GM19397 (cell line): ENCODE results near the gene BMP7.

Source experiments
- ATAC-seq: cut with Tn5 transposase; IDR thresholded peaks from one replicate; pipeline ENCODE4 v1.9.1; 2021; ENCODE audit warnings: mild to moderate bottlenecking, moderate library complexity; ENCODE audit not compliant: unreplicated experiment

The BMP7 gene

DNA sequence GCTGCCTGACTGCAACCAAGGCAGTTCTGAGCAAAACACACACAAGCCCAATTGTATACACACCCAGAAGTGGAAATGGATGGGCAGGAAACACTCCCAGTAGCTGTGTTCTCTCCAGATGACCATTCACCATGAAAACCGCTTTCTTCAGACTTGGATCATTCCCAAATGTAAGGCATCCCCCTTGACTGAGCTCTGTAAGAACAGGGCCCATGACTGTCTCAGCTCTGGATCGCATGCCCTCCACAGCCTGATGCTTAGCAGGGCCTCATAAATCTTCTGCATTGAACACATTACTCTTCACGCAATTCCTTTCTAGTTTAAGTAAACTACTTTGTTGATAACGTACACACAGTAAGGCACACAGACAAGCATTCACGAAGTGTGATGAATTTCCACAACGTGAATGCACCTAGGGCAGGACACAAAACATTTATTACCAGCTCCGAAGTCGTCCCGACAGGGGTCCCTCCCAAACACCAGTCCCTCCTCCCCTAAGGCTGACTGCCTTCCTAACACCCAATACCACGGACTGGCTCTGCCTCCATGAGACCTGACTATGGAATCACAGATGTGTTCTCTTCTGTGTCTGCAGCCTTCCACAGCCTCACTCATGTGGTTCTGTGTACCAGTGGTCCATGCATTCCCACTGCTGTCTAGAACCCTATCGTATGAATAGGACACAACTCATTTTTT, 31.7 kb downstream of the BMP7 start:
- no peak for ATAC-seq

DNA sequence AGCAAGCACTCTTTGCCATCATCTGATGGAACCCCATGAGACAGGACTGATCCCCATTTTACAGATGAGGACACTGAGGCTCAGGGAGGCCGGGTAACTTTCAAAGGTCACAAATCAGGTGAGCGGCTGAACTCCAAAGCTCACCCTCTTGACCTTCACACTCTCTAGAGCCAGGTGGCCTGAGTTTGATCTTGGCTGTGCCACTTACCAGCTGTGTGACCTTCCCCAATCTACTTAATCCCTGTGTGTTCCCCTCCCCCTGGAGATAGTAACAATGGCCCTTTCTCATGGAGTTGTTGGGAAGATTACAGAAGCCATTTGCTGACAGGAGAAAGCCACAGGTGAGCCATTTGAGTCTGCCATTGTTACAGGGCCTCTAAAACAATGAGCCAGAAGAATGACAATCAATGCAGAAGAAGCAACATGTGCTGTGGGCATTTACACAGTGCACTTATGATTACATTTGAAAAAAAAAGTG, 34.5 kb downstream of the BMP7 start:
- no peak for ATAC-seq

DNA sequence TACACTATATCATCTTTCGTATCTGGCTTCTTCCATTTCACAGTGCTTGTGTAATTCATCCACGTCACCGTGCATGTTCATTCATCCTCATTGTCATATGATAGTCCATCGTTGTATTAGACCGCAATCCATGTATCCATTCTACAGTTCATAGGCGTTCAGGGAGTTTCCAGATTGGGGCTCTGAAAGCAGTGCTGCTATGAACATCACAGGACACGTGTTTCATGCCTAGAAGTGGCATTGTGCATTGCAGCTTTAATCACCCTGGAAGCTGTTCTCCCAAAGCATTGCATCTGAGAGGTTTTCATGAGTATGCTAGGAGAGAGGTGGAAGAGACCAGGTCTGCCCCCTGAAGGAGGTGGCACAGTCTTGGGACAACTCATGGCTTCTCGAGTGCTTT, 35.3 kb downstream of the BMP7 start:
- ATAC-seq = no peak

DNA sequence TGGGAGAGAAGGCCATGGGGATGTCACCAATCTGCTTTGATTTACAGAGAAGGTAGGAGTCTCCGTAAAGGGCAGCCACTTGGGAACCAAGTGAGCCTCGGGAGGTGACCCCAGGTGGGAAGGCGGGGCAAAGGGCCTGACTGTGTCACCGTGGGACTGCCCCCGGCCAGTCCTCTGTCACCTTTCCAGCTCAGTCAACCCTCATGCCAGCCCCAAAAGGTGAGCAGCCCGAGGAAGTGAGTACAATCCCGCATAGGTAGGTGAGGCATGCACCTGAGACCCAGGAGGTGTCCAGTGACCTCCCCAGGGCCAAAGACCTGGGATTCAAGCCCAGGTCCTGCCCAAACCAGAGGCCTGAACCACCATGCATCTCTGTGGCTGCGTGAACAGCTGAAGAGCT, 36.2 kb downstream of the BMP7 start:
- no peak for ATAC-seq

DNA sequence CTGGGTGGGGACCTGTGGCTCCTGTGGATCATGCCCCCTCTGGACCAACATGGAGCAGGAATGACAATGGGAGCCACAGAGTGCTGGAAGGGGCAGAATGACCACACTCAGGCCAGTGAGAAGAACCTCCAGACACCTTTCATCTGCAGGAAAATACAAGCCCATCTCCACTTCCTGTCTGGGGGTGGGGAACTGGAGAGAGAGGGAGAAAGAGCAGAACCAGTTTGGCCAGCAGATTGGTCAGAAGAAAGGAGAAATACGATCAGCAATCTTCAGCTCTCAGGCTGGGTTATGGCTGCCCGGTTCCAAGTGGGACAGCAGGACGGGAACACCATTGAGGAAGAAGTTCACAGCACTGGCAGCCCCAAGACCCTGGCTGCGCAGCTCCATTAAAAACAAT, 37.0 kb downstream of the BMP7 start:
- no peak for ATAC-seq

DNA sequence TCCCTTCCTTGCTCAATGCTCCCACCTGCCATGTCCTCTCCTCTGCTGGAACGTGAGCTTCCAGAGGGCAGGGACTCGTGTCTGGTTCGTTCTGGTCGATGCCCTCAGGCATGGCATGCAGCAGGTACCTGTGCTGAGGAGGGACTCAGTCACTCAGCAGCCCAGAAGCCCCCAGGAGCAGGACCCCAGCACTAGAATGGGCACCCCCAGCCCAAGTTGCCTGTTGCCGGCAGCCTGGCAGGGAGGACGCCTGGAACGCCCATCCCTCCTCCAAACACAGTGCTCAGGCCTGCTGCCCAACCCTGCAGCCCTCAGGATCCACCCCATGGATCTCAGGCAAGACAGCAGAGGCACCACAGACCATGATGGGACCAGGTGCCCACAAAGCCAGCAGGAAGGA, 40.6 kb downstream of the BMP7 start:
- no peak for ATAC-seq

DNA sequence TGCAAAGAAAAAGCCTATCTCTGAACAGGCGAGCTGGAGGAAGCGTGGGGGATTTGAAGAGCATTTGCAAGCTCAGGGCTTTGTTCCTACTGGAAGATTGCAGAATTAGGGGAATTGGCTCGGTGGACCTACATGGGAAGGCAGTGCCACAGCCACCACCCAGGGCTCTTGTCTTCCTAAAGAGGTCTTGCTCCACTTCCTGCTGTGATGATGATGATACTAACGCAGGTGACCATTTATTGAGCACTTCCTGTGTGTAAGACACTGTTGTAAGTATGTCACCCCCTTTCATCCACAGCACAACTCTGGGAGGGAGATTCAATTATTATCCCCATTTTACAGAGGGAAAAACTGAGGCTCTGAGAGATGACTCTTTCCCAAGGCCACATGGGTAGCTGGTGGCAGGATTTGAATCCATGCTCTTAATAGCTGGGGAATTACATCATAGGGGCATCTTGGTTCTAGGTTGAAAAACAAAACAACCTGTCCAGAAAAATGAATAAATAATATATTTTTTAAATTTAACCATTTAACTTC, 41.2 kb downstream of the BMP7 start:
- no peak for ATAC-seq

DNA sequence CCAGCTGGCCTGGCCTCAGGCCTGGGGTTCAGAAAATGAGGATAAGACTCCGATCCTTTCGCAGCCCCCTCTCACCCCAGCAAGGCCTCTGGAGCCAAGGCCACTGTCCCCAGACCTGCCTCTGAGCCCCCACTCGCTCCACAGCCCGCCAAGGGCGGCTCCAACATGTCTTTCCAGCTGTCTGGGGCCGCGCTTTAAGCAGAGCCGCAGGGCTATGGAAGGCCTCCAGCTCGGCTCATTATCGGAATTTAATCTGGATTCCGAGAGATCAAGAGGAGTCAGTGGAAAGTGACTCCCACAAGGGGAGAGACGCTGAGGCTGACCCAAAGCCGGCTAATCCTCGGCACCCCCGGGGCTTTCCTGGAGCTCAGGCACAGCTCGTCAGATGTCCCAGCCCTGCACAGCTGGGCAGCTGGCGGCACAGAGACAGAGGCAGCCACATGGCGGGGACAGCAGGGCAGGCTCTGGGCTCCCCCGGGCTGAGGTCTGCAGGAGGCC, 41.8 kb downstream of the BMP7 start:
- no peak for ATAC-seq

DNA sequence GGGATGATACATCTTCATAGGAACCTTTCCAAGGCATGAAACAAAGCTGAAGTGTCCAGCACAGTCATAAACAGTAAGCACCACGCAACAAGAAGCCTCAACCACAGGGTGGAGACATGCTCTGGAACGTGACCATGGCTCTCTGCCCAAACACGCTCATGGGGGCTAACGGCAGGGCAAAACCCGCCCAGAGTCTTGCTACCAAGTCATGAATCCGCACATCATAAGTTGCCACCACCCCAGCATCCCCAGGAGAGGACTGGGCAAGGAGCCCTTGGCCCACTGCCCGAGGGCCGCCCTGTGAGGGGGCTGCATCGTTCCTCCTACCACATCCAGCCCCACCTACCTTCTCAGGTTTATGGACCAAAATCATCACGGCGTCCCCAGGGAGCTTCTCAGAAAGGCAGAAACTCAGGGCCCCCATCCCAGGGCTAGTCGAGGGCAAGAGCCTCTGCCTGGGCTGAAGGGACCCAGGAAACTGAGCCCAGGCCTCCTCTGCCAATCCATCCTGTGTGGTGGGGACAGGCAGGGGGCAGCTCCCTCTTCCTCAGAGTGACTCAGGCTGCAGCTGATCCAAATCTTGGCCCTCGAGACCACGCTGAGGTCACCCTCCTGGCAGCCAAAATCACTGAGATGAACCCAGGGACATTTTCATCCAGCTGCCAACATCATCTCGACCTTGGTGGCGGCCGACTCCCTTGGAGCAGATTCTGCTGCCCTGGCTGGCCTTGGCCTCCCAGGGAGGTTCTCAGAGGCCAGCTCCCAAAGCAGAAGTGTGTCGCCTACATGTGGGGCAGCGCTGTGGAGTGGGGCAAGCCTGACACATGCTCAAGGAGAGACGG, 42.6 kb downstream of the BMP7 start:
- no peak for ATAC-seq

DNA sequence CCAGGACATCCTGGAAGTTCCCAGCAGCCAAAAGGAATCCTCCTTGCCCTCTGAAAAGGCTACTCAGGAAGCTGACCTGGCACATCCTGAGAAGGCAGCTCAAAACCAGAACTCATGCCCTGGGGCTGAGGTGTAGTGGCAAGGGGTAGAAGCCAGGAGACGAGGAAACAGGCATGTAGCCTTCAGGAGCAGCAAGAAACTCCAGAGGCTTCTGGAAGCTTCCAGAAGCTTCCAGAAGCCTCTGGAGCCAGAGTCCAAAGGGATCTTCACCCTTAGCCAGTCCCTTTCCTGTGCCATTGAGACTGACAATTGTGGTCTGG, 43.9 kb downstream of the BMP7 start:
- ATAC-seq = no peak

DNA sequence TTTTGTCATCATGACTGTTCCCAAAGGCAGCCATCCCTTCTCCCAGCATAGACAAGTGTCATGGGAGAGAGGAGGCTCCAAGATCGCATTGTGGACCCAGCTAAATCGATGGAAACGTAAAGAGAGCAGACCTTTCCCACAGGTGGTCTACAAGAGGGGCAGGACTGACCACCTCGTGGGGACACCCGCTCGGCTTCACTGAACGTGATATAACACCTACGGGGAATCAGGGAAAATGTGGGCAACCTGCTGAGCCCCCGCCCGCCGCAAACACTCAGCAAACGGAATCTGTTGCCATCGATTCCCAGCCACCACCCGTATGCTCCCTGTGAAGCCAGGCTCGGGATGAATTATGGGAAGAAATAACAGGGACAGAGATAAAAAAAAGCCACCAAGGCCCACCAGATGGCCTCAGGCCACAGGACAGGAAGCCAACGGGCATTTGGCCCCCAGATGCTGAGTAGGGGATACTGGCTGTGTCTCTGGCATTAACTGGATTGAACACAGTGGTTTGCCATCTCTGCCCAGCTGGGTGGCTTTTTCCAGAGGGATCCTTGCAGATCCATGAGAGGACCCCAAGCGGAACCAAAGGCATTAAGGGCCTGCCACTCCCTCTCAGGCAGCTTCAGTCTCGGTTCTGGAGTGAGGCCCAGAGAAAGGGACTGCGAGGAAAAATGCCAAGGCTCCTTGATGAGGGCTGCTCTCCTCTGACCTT, 44.4 kb downstream of the BMP7 start:
- ATAC-seq = no peak

DNA sequence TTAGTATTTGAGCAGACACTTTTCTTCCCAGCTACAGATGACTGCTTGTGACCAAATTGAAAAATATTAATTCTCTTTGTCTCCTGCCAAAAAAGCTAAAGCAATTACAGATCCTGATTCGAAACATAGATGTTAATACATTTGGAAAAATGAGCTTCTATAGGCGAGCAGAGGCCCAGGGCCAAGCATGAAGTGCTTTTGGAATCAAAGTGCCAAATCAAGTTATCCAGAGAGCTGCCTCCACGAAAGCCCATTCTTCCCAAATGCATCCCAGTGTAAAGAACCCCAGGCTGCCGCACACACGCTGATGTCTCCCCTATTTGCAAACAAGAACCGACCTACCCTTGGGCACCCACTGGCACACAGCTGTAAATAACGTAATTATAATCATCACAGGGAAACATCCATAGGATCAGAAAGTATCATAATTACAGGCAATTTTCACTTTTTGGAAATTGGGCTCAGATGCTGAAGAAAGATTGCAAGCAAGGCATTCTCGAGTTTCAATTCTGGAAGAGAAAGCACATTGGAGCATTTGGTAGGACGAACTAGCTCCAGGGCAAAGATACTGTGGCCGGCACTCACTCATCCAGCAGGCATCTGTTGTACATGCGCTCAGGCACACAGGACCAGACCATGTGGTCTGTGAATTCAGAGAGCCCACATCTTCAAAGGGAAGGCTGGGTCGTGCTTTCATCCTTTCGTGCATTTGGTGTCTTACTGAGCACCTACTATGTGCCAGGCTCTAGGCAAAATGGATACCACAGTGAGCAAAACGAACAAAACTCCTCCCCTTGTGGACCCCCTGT, 45.9 kb downstream of the BMP7 start:
- ATAC-seq = no peak

DNA sequence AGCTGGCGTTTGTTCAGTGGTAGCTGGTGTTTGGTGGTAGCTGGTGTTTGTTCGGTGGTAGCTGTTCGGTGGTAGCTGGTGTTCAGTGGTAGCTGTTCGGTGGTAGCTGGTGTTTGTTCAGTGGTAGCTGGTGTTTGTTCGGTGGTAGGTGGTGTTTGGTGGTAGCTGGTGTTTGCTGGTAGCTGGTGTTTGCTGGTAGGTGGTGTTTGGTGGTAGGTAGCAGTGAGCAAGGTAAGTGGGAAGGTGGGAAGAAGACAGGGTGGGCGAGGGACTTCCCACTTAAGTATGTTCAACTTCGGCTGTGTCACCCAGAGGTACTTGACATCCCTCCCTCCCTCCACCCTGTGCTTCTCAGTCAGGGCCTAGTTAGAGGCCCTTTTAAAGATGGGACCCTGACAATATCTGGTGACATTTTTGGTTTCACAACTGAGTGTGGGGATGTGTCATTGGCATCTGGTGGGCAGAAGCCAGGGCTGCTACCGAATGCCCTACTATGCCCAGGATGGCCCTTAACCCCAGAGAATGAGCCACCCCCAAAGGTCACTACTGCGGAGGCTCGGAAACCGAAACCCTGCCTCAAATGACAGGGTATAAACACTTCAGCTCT, 47.3 kb downstream of the BMP7 start:
- no peak for ATAC-seq

DNA sequence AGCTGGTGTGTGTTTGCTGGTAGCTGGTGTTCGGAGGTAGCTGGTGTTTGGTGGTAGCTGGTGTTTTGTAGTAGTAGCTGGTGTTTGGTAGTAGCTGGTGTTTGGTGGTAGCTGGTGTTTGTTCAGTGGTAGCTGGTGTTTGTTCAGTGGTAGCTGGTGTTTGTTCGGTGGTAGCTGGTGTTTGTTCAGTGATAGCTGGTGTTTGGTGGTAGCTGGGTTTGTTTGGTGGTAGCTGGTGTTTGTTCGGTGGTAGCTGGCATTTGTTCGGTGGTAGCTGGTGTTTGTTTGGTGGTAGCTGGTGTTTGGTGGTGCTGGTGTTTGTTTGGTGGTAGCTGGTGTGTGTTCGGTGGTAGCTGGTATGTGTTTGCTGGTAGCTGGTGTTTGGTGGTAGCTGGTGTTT, 48.0 kb downstream of the BMP7 start:
- no peak for ATAC-seq

DNA sequence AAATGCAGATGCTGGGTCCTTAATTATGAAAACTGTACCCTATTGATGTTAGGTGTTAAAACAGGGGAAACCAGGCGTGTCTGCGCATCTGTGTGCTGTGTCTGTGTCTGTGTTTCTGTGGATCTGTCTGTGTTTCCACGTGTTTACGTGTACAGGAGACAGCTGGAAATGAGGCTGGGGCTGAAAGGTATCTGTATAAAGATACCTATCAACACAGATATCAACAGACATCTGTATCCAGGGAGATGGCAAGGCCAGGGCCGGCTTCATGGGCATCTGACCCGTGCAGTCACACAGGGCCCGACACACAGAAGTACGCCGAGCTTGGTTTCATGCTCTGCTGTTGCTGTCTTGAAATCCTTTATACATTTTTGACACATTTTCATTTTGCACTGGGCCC, 48.6 kb downstream of the BMP7 start:
- no peak for ATAC-seq

DNA sequence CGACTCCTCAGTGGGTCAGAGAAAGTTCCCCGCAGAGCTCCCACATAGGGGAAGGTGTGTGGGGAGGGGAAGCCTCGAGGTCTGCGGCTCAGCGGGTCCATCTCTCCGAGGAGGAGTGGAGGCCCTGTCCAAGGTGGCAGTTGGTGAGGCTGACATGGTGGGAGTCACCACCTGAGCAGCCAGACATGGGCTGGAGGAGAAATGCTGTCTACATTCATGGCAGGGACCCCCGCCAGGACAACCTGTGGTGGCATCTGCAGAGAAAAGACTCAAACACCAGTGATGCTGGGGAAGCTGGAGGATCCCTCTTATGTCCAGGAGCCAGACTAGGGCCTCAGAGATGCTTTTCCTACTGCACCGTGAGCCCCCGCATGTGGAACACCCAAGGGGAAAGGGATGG, 49.8 kb downstream of the BMP7 start:
- ATAC-seq = no peak

DNA sequence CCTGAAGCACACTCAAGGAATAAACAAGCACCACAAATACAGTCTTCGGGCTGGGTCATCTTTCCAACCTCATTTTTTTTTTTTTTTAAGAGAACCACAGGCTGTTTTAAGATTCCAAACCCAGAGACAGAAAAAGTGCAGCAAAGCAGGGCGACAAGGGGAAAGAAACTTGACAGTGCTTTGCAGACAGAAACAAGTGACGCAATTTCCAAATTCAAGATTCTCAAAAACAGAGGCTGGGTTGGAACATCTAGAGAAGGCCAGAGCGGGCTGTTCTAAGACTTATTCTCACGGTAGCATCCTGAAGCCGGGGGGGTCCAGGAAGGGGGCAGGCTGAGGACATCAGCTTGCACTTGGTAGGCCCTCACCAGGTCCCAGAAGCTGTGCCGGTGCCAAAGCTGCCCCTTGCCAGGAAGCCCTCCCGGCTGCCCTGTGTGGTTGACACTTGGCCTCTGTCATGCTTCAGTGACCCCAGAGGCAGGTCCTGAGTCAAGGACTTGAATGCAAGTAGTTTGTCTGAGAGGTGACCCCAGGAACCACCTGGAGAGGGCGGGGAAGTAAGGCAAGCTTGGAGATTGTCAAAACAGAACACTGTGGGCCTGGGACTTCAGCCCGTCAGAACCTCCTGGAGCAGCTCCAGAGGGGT, 50.5 kb downstream of the BMP7 start:
- ATAC-seq = no peak

DNA sequence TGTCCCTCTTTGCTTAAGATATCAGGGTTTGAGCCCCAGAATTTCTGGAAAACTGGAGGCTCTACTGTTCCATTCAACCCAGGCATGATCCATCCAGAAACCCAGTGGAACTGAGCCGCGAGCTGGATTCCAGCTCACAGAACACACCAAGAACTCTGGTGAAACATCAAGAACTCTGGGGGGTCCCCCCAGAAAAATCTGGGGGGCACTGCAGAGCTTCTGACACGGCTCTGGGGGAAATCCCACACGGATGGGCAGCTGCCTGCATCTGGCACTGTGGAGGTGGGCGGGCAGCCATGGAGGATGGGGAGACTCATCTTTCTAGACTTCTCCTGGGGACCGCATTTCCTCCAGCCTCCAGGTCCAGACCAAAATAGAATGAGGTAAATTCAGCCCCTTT, 51.0 kb downstream of the BMP7 start:
- ATAC-seq = no peak

DNA sequence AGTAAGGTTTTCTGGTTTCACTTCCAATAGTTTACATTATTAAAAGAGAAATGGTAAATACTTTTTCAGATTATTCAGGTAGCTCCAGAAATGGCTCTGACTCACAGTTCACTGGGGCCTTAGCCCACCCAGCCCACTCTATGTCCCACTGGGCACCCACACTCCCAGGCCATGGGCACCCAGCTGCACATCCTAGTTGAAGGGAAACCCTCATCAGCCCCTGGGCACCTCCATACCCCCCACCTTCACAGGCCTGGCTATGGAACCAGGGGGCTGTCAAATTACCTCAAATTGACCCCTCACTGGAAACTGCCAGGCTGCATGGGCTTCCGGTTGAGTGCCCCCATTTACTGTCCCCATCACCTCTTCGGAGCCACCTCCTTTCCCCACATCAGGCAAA, 51.5 kb downstream of the BMP7 start:
- ATAC-seq = no peak

DNA sequence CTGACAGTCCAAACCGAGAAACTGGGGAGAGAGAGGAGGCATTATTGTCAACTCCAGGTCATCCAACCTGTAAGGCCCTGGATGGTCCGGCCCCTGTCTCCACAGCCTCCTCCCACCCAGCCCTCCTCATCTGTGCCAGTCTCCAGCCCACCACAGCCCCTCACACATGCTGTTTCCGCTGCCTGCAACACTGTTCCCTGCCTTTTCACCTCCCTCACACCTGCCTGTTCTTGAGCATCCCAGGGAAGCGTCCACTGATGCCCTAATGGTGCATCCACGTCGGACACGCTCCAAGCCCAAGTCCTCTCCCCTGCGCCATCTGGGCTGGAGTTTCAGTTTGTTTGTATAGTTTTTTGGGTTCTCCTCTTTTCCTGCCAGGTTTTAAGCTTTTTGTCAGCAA, 52.0 kb downstream of the BMP7 start:
- ATAC-seq = no peak
